SK-N-MC (cell line): ENCODE measurements around the gene TBX3.

ENCODE experiments used
- DNase-seq: peaks from one replicate; pipeline ENCODE4 v3.0.0-alpha.2; 2011; ENCODE audit warnings: low read depth, low spot score
- H3K27ac ChIP-seq: fragments of 200-600 bp; sonication (generic); 2 replicates; pipeline ENCODE4 v1.5.1; 2016; ENCODE audit warnings: mixed run types
- H3K36me3 ChIP-seq: fragments of 200-600 bp; sonication (generic); 2 replicates; pipeline ENCODE4 v1.6.1; 2017; ENCODE audit warnings: antibody characterized with exemption, low read length, mixed read lengths; ENCODE audit not compliant: insufficient read depth
- H3K4me3 ChIP-seq: fragments of 200-600 bp; sonication (generic); 2 replicates; pipeline ENCODE4 v1.5.1; 2016
- H3K9ac ChIP-seq: fragments of 200-600 bp; sonication (generic); 2 replicates; pipeline ENCODE4 v1.8.0; 2017; ENCODE audit warnings: mixed run types, mixed read lengths; ENCODE audit not compliant: insufficient read length
- H3K9me3 ChIP-seq: fragments of 200-600 bp; sonication (generic); 2 replicates; pipeline ENCODE4 v1.6.1; 2017; ENCODE audit warnings: low read depth, mild to moderate bottlenecking, antibody characterized with exemption, low read length, moderate library complexity, mixed read lengths
- EZH2 ChIP-seq: fragments of 200-600 bp; sonication (generic); IDR thresholded peaks from one replicate; pipeline ENCODE4 v1.6.1; 2017; ENCODE audit warnings: antibody characterized with exemption
- FOXP2 ChIP-seq: optimal IDR thresholded peaks from 2 replicates; pipeline ENCODE3; 2011; ENCODE audit warnings: mild to moderate bottlenecking, moderate library complexity; ENCODE audit not compliant: insufficient read depth; ENCODE audit errors: extremely low read length, control extremely low read depth
- POLR2AphosphoS5 ChIP-seq: IDR thresholded peaks from 2 replicates; pipeline ENCODE4 v1.6.1; 2012; ENCODE audit warnings: mild to moderate bottlenecking, low read depth, low read length, borderline replicate concordance

TBX3 gene

DNA sequence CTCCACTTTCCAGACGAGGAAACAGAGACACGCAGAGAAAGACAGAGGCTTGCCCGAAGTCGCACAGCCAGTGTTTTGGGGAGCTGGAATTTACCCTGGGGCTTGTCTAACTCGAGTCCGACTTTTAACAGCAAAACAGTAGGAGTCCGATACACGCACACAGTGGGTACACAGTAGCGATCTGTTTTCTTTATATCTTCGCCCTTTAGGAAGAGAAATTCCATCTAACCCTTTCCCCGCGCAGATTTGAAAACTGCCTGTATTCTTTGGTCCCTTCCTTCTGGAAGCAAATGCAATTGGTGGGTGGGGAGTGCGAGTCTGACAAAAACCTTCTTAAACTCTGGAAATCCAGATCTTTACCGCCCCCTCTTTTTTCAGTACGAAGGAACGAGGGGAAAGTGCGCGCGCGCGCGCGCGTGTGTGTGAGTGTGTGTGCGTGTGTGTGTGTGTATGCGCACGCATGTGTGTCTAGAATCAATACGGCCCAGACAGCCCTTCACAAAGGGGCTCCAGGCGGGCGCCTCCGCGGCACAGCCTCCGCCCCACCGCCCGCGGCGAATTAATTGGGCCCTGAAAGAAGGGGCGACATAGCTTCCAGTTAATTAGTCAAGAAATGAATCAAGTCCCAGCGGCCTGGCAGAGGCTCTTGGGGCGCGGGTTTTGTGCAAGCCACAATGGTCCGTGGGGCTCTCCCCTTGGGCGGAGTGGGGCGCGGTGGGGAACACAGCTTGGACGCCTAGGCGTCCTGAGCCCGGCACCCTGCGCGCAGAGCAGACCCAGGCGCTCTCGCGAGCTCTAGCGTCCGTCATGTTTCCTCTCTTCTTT lies 14.0 kb upstream of the TBX3 start:
- TF ChIP-seq EZH2 (no peak), POLR2AphosphoS5 (no peak), FOXP2 (no peak)
- Histone ChIP-seq H3K9ac (no peak overlapping the region), H3K27ac (no peak overlapping the region), H3K36me3 (no peaks in the 10 kb centered on the region), H3K4me3 (no peak overlapping the region), H3K9me3 (no peaks in the 10 kb centered on the region)
- DNase-seq: no peak

DNA sequence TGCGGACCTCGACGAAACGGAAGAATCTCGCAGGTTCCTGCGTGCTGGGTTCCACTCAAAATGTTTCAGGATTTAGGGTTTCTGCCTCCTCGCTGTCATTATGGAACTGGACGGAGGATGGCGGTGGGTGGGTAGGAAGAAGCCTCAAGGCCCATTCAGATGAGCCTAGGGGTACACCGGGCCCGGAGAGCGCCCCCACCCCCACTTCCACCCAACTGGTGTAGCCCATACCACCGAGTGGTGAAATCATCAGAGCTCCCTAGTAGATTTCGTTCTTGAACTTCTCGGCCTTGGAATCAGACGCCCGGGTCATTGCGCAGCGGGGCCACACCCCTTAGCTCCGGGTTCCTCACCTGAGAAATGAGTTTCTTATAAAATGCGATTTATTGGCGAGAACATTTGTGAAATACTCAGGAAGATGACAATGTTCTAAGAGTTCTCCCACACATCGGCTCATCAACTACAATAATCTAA lies 13.3 kb upstream of the TBX3 start:
- Histone ChIP-seq H3K27ac (no peak overlapping the region), H3K9ac (no peak overlapping the region), H3K9me3 (no peaks in the 10 kb centered on the region), H3K36me3 (no peaks in the 10 kb centered on the region), H3K4me3 (no peak overlapping the region)
- TF ChIP-seq POLR2AphosphoS5: no peak
- no peak for TF ChIP-seq FOXP2
- no peak for TF ChIP-seq EZH2
- DNase-seq: no peak

DNA sequence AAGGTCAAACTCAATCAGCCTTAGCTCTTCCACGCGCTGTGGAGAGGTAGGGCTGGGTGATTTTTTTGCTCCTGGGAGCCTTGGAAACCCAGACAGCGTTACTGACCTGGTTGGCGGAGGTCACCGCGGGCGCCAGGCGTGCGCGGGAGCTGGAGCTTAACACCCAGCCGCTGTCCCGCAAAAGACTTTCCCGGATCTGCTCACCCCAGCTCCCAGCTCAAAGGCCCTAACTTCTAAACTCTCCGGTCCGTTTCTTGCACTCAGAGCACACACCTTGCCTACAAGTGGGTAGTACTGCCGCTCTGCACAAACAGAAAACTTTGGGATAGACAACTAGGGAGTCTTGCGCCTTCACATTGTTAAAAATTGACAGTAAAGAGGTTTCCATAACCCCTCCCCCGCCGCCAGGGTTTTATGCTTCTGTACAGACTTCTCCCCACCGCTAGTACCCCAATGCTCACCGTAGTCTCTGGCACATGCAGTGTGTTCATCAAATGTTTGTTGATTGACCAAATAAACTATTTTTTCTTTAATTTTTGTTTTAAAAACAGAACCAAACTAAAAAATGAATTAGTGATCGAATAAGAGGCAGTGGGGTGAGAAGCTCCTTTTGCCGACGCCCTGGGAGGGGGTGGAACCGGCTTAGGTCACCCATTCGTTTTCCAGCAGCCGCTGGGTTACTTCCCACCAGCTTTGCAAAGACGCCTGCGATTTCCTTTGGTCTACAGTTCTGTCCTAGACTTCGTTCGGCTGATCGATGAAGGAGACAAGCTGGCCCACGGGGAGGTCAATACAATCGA lies 12.7 kb upstream of the TBX3 start:
- TF ChIP-seq FOXP2 (no peak), EZH2 (no peak), POLR2AphosphoS5 (no peak)
- DNase-seq: no peak
- Histone ChIP-seq H3K27ac (no peak overlapping the region), H3K4me3 (no peak overlapping the region), H3K9me3 (no peaks in the 10 kb centered on the region), H3K9ac (no peak overlapping the region), H3K36me3 (no peaks in the 10 kb centered on the region)

DNA sequence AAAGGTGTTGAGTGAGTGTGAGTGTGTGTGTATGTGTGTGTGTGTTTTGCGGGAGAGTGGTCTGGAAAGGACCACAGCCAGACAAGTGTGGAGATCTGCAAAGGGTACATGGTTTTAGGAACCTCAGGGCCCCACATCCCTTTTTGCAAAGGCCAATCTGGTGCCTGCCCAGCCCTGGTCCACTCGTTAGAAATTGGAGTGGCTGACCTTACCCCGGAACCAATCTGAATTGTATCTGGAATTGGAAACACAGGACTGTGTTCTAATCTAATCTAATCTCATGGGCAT lies 11.3 kb upstream of the TBX3 start:
- TF ChIP-seq POLR2AphosphoS5: no peak
- TF ChIP-seq FOXP2: no peak
- no peak for TF ChIP-seq EZH2
- H3K9ac ChIP-seq: no peak overlapping the region
- H3K27ac ChIP-seq: no peak overlapping the region
- no peaks in the 10 kb centered on the region for H3K9me3 ChIP-seq
- no peak for DNase-seq
- no peaks in the 10 kb centered on the region for H3K36me3 ChIP-seq
- no peak overlapping the region for H3K4me3 ChIP-seq

DNA sequence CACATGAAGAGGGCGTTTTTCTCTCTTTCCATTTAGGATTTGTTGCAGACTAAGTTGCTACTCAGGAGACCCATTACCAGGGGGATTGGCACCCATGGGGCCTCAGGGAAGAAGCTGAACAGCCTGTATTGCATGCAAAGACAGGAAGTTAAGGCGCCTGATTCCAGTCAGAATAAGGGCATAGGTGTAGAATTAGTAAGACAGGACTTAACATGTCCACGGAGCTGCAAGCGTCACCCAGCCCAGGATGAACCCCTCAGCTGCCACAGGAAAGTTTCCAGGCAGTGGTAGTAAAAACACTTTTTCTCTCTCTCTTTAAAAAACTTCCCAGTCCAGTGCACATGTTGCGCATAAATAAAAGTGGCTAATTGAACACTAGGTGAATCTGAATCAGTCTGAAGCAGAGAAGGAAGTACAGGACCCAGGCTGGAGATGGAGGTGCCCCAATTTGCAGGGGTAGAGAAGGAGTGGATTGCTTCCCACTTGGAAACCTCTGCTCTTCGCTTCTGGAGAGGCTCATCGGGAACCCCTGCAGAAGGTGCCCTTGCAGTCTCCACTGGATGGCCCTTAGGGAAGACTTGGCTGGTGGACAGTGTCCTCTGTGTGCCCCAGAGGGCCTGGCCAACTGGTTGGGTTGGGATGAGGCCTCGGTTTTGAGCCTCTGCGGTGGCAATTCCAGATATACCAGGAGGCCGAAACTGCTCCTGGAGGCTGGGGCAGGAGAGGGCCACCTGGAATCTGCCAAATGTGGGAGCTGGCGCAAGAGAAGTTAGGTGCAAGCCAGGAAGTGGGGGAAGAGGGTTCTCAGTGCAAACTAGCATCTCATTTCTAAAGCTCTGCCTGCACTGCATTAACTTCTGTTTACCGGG lies 10.7 kb upstream of the TBX3 start:
- no peak for DNase-seq
- TF ChIP-seq FOXP2 (no peak), EZH2 (no peak), POLR2AphosphoS5 (no peak)
- Histone ChIP-seq H3K36me3 (no peaks in the 10 kb centered on the region), H3K9ac (no peak overlapping the region), H3K9me3 (no peaks in the 10 kb centered on the region), H3K4me3 (no peak overlapping the region), H3K27ac (no peak overlapping the region)

DNA sequence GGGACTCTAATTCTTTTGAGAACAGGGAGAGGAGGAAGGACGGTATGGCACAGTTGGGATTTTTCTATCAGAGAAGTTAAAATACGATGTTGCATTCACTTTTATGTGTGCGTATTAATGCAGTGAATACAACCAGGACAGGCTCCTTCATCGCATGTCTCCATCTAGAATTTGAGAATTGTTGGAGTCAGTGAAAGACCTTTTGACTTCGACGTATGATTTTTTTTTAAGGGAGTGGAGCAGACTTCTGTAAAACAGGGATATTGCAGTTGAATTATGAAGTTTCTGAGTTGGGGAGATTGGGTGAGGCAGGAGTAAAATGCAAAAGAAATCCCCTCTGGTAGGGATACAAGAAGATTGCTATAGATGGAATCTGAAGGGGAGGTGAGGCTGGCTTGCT lies 9.6 kb upstream of the TBX3 start:
- H3K9me3 ChIP-seq: no peaks in the 10 kb centered on the region
- no peak for TF ChIP-seq POLR2AphosphoS5
- TF ChIP-seq FOXP2: no peak
- TF ChIP-seq EZH2: no peak
- no peak overlapping the region for H3K4me3 ChIP-seq
- no peak overlapping the region for H3K27ac ChIP-seq
- no peaks in the 10 kb centered on the region for H3K36me3 ChIP-seq
- H3K9ac ChIP-seq: no peak overlapping the region
- DNase-seq: no peak

DNA sequence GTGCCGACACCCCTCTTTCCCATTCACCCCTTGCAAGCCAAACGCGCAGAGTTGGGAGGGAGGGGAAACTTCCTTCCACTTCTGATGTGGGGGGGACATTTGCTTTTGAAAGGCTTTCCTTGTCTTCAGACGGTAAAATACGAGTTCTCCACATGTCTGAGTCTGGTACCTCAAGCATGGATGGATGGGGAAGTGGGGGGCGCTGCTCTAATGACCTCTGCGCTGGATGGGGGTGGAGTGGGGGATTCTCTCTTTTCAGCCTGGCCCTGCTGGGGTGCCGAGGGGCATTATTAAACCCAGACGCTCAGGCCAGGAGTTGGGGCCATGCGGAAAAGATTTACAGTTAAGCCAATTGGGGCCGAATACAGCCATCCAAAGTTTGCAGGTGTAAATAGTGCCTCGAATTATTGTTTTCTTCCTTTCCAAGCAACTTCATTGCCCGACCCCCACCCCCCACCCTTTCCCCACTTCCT lies 9.1 kb upstream of the TBX3 start:
- Histone ChIP-seq H3K4me3 (no peak overlapping the region), H3K27ac (no peak overlapping the region), H3K9ac (no peak overlapping the region), H3K9me3 (no peaks in the 10 kb centered on the region), H3K36me3 (no peaks in the 10 kb centered on the region)
- no peak for TF ChIP-seq EZH2
- no peak for TF ChIP-seq FOXP2
- no peak for TF ChIP-seq POLR2AphosphoS5
- DNase-seq: no peak
